Activated CD4-positive, alpha-beta T cell treated with anti-CD3 and anti-CD28 coated beads for 36 hours (primary cell): ENCODE results near the gene TARS2. TPM values are rescaled to one million over a fixed set of nuclear protein-coding genes. Genes with fewer than 3 reads are reported as not detected.
A peak's percentile ranks its signal among the peaks of the same experiment; 100 is the strongest.

ENCODE experiments used
- ATAC-seq: fragments of 200-7000 bp; cut with Tn5 transposase; one replicate; pipeline ENCODE4 v1.10.0; 2021; ENCODE audit warnings: mild to moderate bottlenecking, moderate library complexity
- CTCF ChIA-PET: fragments of 350-600 bp; sonication (Branson Sonifier 250); formaldehyde crosslinking; loops from one replicate; lab custom pipeline; 2021; ENCODE audit warnings: antibody characterized with exemption; lab: Charles Lee
- POLR2A ChIA-PET: fragments of 350-600 bp; sonication (Branson Sonifier 250); formaldehyde crosslinking; loops from one replicate; lab custom pipeline; 2021; ENCODE audit warnings: antibody characterized with exemption, inconsistent platforms; lab: Charles Lee
- DNase-seq: peaks from one replicate; pipeline ENCODE4 v3.0.0-alpha.2; 2020
- H3K27ac Mint-ChIP-seq: one replicate; pipeline ENCODE4 v1.8.0; 2021; ENCODE audit warnings: mixed read lengths
- H3K27me3 Mint-ChIP-seq: one replicate; pipeline ENCODE4 v1.8.0; 2021; ENCODE audit warnings: mixed read lengths
- H3K36me3 Mint-ChIP-seq: one replicate; pipeline ENCODE4 v1.8.0; 2021; ENCODE audit warnings: low read depth, mixed read lengths
- H3K4me1 Mint-ChIP-seq: one replicate; pipeline ENCODE4 v1.8.0; 2021; ENCODE audit warnings: mixed read lengths
- H3K4me3 Mint-ChIP-seq: one replicate; pipeline ENCODE4 v1.8.0; 2021; ENCODE audit warnings: mild to moderate bottlenecking, moderate library complexity, mixed read lengths
- H3K9me3 Mint-ChIP-seq: one replicate; pipeline ENCODE4 v1.8.0; 2021; ENCODE audit warnings: low read depth, mixed read lengths
- intact Hi-C, 2 experiments: fragments of 100-400 bp; cut with DNase I in 1 of 2; cut with micrococcal nuclease in 1 of 2; formaldehyde crosslinking; loops; one replicate each; pipeline versions ENCODE4 v1.14.2 to v1.15.1; 2022 to 2024; cut with DNase I, micrococcal nuclease
- total RNA-seq, 2 experiments: library from RNA; stranded (reverse); gene quantifications; one replicate each; pipeline ENCODE4 v1.2.3, GENCODE V29; 2021

Gene TARS2
- total RNA-seq, 2 experiments from 2014 or later, result 43.8 to 58.6 TPM

- Mint-ChIP-seq H3K27ac (no peak within 1 kb of the TSS), H3K9me3 (no peaks in the 10 kb centered on the region), H3K4me1 (no peaks in the 10 kb centered on the region), H3K27me3 (no peaks in the 10 kb centered on the region), H3K36me3 (peaks cover 17% of the 10 kb centered on the region), H3K4me3 (no peak within 1 kb of the TSS)
- POLR2A ChIA-PET, result interaction anchor here (0.6 kb wide), 1 partner anchor 177 kb away, joined by 3 read pairs; no protein-coding TSS in a partner anchor
- DNase-seq, result no peak
- ATAC-seq, result peak; percentile 36
- CTCF ChIA-PET, result interaction anchor here (0.6 to 1.2 kb wide), 2 partner anchors 24 to 252 kb away, joined by 6 to 8 read pairs; no protein-coding TSS in a partner anchor
- intact Hi-C loops, result no loop called here
These were observed 21.0 kb downstream of the TARS2 start, which contains the start of gene ECM1 for GRCh38 chr1:150507912-150508864. Gene ECM1, plus strand, starts transcription at chr1:150508109. Its CDS starts 101 bp downstream, at chr1:150508210.

DNA sequence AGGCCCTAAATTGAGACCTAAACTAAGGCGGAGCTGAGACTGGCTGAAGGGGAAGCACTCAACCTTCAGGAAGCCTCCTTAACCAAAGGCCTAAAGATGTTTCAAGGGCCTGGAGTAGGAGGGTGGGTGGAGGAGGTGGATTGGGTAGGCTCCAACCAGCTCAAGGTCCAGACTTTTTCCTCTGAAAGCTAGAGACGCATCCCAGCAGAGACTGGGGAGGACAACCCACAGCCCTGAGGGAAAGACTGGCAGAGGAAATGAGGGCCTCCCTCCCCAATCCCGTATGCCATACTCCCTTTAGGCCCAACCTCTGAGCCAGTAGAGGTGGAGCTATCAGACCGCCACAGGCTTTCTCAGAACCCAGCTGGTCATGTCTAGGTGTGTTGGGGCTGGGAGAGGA lies 21.8 kb downstream of the TARS2 start:
- Mint-ChIP-seq H3K4me1 (no peaks in the 10 kb centered on the region), H3K4me3 (no peak overlapping the region), H3K36me3 (peaks cover 17% of the 10 kb centered on the region), H3K9me3 (no peaks in the 10 kb centered on the region), H3K27me3 (no peaks in the 10 kb centered on the region), H3K27ac (no peak overlapping the region)
- DNase-seq (no peak), ATAC-seq (no peak)
- intact Hi-C loops, result no loop called here
- POLR2A ChIA-PET, result no interaction called here
- CTCF ChIA-PET, result interaction anchor here (1.2 kb wide), 1 partner anchor 253 kb away, joined by 6 read pairs; no protein-coding TSS in a partner anchor

GRCh38 chr1:150511551-150511950 lies 24.3 kb downstream of the TARS2 start:
- ChIA-PET POLR2A (no interaction called here), CTCF (interaction anchor here (0.7 to 1.0 kb wide), 2 partner anchors 21 to 49 kb away, joined by 3 to 4 read pairs; no protein-coding TSS in a partner anchor)
- ATAC-seq (no peak), DNase-seq (no peak)
- Mint-ChIP-seq H3K4me1 (peaks cover 6% of the 10 kb centered on the region), H3K36me3 (peaks cover 9% of the 10 kb centered on the region), H3K4me3 (no peak overlapping the region), H3K27me3 (no peaks in the 10 kb centered on the region), H3K27ac (no peak overlapping the region), H3K9me3 (no peaks in the 10 kb centered on the region)
- intact Hi-C loops, result no loop called here

GRCh38 chr1:150511985-150512660 lies 24.9 kb downstream of the TARS2 start:
- CTCF ChIA-PET, result interaction anchor here (0.7 to 1.3 kb wide), 3 partner anchors 20 to 256 kb away, joined by 3 to 4 read pairs (median 4); no protein-coding TSS in a partner anchor
- Mint-ChIP-seq H3K9me3 (no peaks in the 10 kb centered on the region), H3K27me3 (no peaks in the 10 kb centered on the region), H3K4me1 (peaks cover 10% of the 10 kb centered on the region), H3K27ac (no peak overlapping the region), H3K4me3 (no peak overlapping the region), H3K36me3 (peaks cover 6% of the 10 kb centered on the region)
- intact Hi-C loops, result no loop called here
- POLR2A ChIA-PET, result no interaction called here
- DNase-seq, result no peak
- no peak for ATAC-seq

GRCh38 chr1:150512846-150513245 lies 25.6 kb downstream of the TARS2 start:
- no peaks in the 10 kb centered on the region for H3K9me3 Mint-ChIP-seq
- H3K36me3 Mint-ChIP-seq, result peaks cover 2% of the 10 kb centered on the region
- no peak overlapping the region for H3K4me3 Mint-ChIP-seq
- intact Hi-C loops, result no loop called here
- peaks cover 10% of the 10 kb centered on the region for H3K4me1 Mint-ChIP-seq
- no peaks in the 10 kb centered on the region for H3K27me3 Mint-ChIP-seq
- CTCF ChIA-PET, result interaction anchor here (1.3 kb wide), 1 partner anchor 257 kb away, joined by 4 read pairs; no protein-coding TSS in a partner anchor
- no peak for ATAC-seq
- no peak overlapping the region for H3K27ac Mint-ChIP-seq
- no peak for DNase-seq
- POLR2A ChIA-PET, result no interaction called here

GRCh38 chr1:150513351-150513791 lies 26.2 kb downstream of the TARS2 start:
- H3K4me1 Mint-ChIP-seq, result peaks cover 10% of the 10 kb centered on the region
- ATAC-seq, result no peak
- no peak for DNase-seq
- no peak overlapping the region for H3K27ac Mint-ChIP-seq
- no peak overlapping the region for H3K4me3 Mint-ChIP-seq
- CTCF ChIA-PET, result interaction anchor here (0.8 to 1.3 kb wide), 3 partner anchors 19 to 482 kb away, joined by 3 to 4 read pairs (median 4); no protein-coding TSS in a partner anchor
- no peaks in the 10 kb centered on the region for H3K36me3 Mint-ChIP-seq
- intact Hi-C loops, result no loop called here
- POLR2A ChIA-PET, result no interaction called here
- no peaks in the 10 kb centered on the region for H3K27me3 Mint-ChIP-seq
- H3K9me3 Mint-ChIP-seq, result no peaks in the 10 kb centered on the region

- no peak overlapping the region for H3K27ac Mint-ChIP-seq
- no peaks in the 10 kb centered on the region for H3K27me3 Mint-ChIP-seq
- intact Hi-C loops, result loop anchor here in 1 of 2 experiments (2.0 kb wide), 1 partner anchor 35 kb away; the partner anchor contains the start of gene ADAMTSL4
- CTCF ChIA-PET, result interaction anchor here (0.8 to 2.7 kb wide), 4 partner anchors 18 to 482 kb away, joined by 3 to 20 read pairs (median 4); partner anchors contain the start of gene CA14
- POLR2A ChIA-PET, result no interaction called here
- H3K36me3 Mint-ChIP-seq, result no peaks in the 10 kb centered on the region
- H3K9me3 Mint-ChIP-seq, result no peaks in the 10 kb centered on the region
- peak overlapping the region; percentile 80 for H3K4me3 Mint-ChIP-seq
- H3K4me1 Mint-ChIP-seq, result peaks cover 10% of the 10 kb centered on the region
- no peak for DNase-seq
- ATAC-seq, result no peak
These were observed 27.0 kb downstream of the TARS2 start for GRCh38 chr1:150514260-150514659.

GRCh38 chr1:150514913-150515327 lies 27.7 kb downstream of the TARS2 start:
- ChIA-PET CTCF (interaction anchor here (0.9 to 2.7 kb wide), 6 partner anchors 17 to 259 kb away, joined by 3 to 20 read pairs (median 4); partner anchors contain the start of gene CA14), POLR2A (interaction anchor here (0.6 to 1.0 kb wide), 3 partner anchors 65 to 543 kb away, joined by 3 read pairs; partner anchors contain the start of gene MCL1)
- no peak for ATAC-seq

GRCh38 chr1:150515328-150516049 lies 28.3 kb downstream of the TARS2 start, which contains the start of gene FALEC:
Gene FALEC, plus strand, starts transcription at chr1:150515752.
- no peaks in the 10 kb centered on the region for H3K27me3 Mint-ChIP-seq
- peak within 1 kb of the TSS; percentile 59 for H3K27ac Mint-ChIP-seq
- H3K4me1 Mint-ChIP-seq, result peaks cover 10% of the 10 kb centered on the region
- ATAC-seq, result peak; percentile 99
- intact Hi-C loops, result loop anchor here (1.0 to 5.0 kb wide), 9 partner anchors 28 to 361 kb away; partner anchors contain the start of genes ADAMTSL4 (in 1 of the 2), ANP32E (in 1 of the 2), ARNT (in 1 of the 2) and ENSA (in 1 of the 2)
- no peaks in the 10 kb centered on the region for H3K9me3 Mint-ChIP-seq
- H3K36me3 Mint-ChIP-seq, result no peaks in the 10 kb centered on the region
- H3K4me3 Mint-ChIP-seq, result peak within 1 kb of the TSS; percentile 80
- ChIA-PET POLR2A (interaction anchor here (0.6 to 1.0 kb wide), 5 partner anchors 64 to 542 kb away, joined by 3 to 4 read pairs (median 3); partner anchors contain the start of gene MCL1), CTCF (interaction anchor here (0.6 to 2.7 kb wide), 11 partner anchors 13 to 569 kb away, joined by 3 to 20 read pairs (median 4); partner anchors contain the start of gene CA14)
- DNase-seq, result peak; percentile 95

More at GRCh38 chr1:150514913-150515327, 27.7 kb downstream of the TARS2 start:
- Mint-ChIP-seq H3K4me1 (peaks cover 10% of the 10 kb centered on the region), H3K27me3 (no peaks in the 10 kb centered on the region), H3K27ac (peak overlapping the region; percentile 59), H3K36me3 (no peaks in the 10 kb centered on the region), H3K4me3 (peak overlapping the region; percentile 80), H3K9me3 (no peaks in the 10 kb centered on the region)
- no peak for DNase-seq
- intact Hi-C loops, result loop anchor here (1.0 to 5.0 kb wide), 9 partner anchors 28 to 361 kb away; partner anchors contain the start of genes ADAMTSL4 (in 1 of the 2), ANP32E (in 1 of the 2), ARNT (in 1 of the 2) and ENSA (in 1 of the 2)
